Activated CD8-positive, alpha-beta T cell treated with anti-CD3 and anti-CD28 coated beads for 36 hours (primary cell): ENCODE measurements around the gene CSRNP3. TPM values are rescaled to one million over a fixed set of nuclear protein-coding genes. Genes with fewer than 3 reads are reported as not detected.

Experiments used
- ATAC-seq: fragments of 200-7000 bp; cut with Tn5 transposase; one replicate; pipeline ENCODE4 v1.10.0; 2021; ENCODE audit warnings: mild to moderate bottlenecking, moderate library complexity
- CTCF ChIA-PET: fragments of 350-600 bp; sonication (Branson Sonifier 250); formaldehyde crosslinking; loops from one replicate; lab custom pipeline; 2021; ENCODE audit warnings: antibody characterized with exemption; lab: Charles Lee
- POLR2A ChIA-PET: fragments of 350-600 bp; sonication (Branson Sonifier 250); formaldehyde crosslinking; loops from one replicate; lab custom pipeline; 2021; ENCODE audit warnings: antibody characterized with exemption; lab: Charles Lee
- DNase-seq: peaks from one replicate; pipeline ENCODE4 v3.0.0-alpha.2; 2020
- H3K27ac Mint-ChIP-seq: one replicate; pipeline ENCODE4 v1.8.0; 2021; ENCODE audit warnings: mild to moderate bottlenecking, mixed read lengths
- H3K27me3 Mint-ChIP-seq: one replicate; pipeline ENCODE4 v1.8.0; 2021; ENCODE audit warnings: mixed read lengths
- H3K36me3 Mint-ChIP-seq: one replicate; pipeline ENCODE4 v1.8.0; 2021; ENCODE audit warnings: low read depth, mixed read lengths
- H3K4me1 Mint-ChIP-seq: one replicate; pipeline ENCODE4 v1.8.0; 2021; ENCODE audit warnings: low read depth, mixed read lengths
- H3K4me3 Mint-ChIP-seq: one replicate; pipeline ENCODE4 v1.8.0; 2021; ENCODE audit warnings: mild to moderate bottlenecking, moderate library complexity, mixed read lengths
- H3K9me3 Mint-ChIP-seq: one replicate; pipeline ENCODE4 v1.8.0; 2021; ENCODE audit warnings: mixed read lengths
- intact Hi-C: fragments of 100-400 bp; cut with micrococcal nuclease; formaldehyde crosslinking; loops from one replicate; pipeline ENCODE4 v1.10.0; 2022
- total RNA-seq, 2 experiments: library from RNA; stranded (reverse); gene quantifications; one replicate each; pipeline ENCODE4 v1.2.3, GENCODE V29; 2021
- TF ChIP-seq, protein P1 (sequence below): fragments of 200-600 bp; IDR thresholded peaks from one replicate; pipeline ENCODE4 v1.8.0; 2022; ENCODE audit warnings: antibody characterized with exemption, mild to moderate bottlenecking

CSRNP3 gene
- total RNA-seq, 2 experiments from 2014 or later, result not detected

DNA sequence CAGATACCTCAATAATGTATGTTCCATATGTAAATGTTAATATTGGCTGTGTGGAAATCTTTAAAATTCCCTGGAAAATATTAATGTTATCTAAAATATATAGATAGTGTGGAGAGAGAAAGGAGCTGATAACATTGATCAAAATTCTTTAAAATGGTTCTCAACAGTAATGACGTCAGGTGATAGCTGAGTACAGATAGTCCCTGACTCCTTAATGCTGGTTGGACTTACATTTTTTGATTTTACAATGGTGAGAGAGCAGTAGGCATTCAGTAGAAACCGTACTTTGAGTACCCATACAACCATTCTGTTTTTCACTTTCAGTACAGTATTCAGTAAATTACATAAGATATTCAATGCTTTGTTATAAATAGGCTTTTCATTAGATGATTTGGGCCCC is 177.9 kb downstream of the CSRNP3 start:
- DNase-seq (no peak), ATAC-seq (no peak)
- peaks cover 9% of the 10 kb centered on the region for H3K27me3 Mint-ChIP-seq
- intact Hi-C loops, result no loop called here
- TF ChIP-seq, protein P1, sequence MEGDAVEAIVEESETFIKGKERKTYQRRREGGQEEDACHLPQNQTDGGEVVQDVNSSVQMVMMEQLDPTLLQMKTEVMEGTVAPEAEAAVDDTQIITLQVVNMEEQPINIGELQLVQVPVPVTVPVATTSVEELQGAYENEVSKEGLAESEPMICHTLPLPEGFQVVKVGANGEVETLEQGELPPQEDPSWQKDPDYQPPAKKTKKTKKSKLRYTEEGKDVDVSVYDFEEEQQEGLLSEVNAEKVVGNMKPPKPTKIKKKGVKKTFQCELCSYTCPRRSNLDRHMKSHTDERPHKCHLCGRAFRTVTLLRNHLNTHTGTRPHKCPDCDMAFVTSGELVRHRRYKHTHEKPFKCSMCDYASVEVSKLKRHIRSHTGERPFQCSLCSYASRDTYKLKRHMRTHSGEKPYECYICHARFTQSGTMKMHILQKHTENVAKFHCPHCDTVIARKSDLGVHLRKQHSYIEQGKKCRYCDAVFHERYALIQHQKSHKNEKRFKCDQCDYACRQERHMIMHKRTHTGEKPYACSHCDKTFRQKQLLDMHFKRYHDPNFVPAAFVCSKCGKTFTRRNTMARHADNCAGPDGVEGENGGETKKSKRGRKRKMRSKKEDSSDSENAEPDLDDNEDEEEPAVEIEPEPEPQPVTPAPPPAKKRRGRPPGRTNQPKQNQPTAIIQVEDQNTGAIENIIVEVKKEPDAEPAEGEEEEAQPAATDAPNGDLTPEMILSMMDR, result no peak
- no peak overlapping the region for H3K4me3 Mint-ChIP-seq
- H3K27ac Mint-ChIP-seq, result no peak overlapping the region
- ChIA-PET CTCF (no interaction called here), POLR2A (no interaction called here)
- no peaks in the 10 kb centered on the region for H3K4me1 Mint-ChIP-seq
- no peaks in the 10 kb centered on the region for H3K36me3 Mint-ChIP-seq
- H3K9me3 Mint-ChIP-seq, result no peaks in the 10 kb centered on the region

GRCh38 chr2:165648801-165649200 is 179.3 kb downstream of the CSRNP3 start:
- CTCF ChIA-PET, result no interaction called here
- POLR2A ChIA-PET, result no interaction called here
- ATAC-seq, result no peak

GRCh38 chr2:165651233-165651632 is 181.7 kb downstream of the CSRNP3 start:
- no peak for DNase-seq
- ChIA-PET POLR2A (no interaction called here), CTCF (interaction anchor here (1.3 kb wide), 1 partner anchor 13 kb away, joined by 3 read pairs; no protein-coding TSS in a partner anchor)
- no peak overlapping the region for H3K4me3 Mint-ChIP-seq
- peaks cover 10% of the 10 kb centered on the region for H3K27me3 Mint-ChIP-seq
- TF ChIP-seq, protein P1, result no peak
- no peaks in the 10 kb centered on the region for H3K9me3 Mint-ChIP-seq
- H3K4me1 Mint-ChIP-seq, result no peaks in the 10 kb centered on the region
- intact Hi-C loops, result no loop called here
- H3K27ac Mint-ChIP-seq, result no peak overlapping the region
- H3K36me3 Mint-ChIP-seq, result no peaks in the 10 kb centered on the region
- no peak for ATAC-seq

More at GRCh38 chr2:165648801-165649200, 179.3 kb downstream of the CSRNP3 start:
- Mint-ChIP-seq H3K4me1 (no peaks in the 10 kb centered on the region), H3K27me3 (peaks cover 10% of the 10 kb centered on the region), H3K36me3 (no peaks in the 10 kb centered on the region), H3K4me3 (no peak overlapping the region), H3K9me3 (no peaks in the 10 kb centered on the region), H3K27ac (no peak overlapping the region)
- intact Hi-C loops, result no loop called here
- TF ChIP-seq, protein P1, result no peak
- no peak for DNase-seq

DNA sequence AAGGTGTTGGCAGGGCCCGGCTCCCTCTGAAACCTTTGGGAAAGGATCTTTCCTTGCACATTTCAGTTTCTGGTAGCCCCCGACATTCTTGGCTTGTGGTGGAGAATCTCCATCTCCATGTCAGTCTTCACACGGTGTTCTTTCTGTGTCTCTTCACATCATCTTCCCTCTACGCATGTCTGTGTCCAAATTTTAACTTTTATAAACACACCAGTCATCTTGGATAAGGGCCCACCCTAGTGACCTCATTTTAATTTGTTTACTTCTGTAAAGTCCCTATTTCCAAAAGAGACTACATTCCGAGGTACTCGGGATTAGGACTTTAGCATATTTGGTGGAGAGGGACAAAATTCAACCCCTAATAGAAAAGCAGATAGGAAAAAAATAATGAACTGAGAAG is 186.2 kb downstream of the CSRNP3 start:
- Mint-ChIP-seq H3K9me3 (no peaks in the 10 kb centered on the region), H3K36me3 (no peaks in the 10 kb centered on the region), H3K4me3 (no peak overlapping the region), H3K27ac (no peak overlapping the region), H3K4me1 (no peaks in the 10 kb centered on the region), H3K27me3 (peaks cover 4% of the 10 kb centered on the region)
- DNase-seq (no peak), ATAC-seq (no peak)
- CTCF ChIA-PET, result no interaction called here
- intact Hi-C loops, result no loop called here
- POLR2A ChIA-PET, result no interaction called here
- TF ChIP-seq, protein P1, result no peak

DNA sequence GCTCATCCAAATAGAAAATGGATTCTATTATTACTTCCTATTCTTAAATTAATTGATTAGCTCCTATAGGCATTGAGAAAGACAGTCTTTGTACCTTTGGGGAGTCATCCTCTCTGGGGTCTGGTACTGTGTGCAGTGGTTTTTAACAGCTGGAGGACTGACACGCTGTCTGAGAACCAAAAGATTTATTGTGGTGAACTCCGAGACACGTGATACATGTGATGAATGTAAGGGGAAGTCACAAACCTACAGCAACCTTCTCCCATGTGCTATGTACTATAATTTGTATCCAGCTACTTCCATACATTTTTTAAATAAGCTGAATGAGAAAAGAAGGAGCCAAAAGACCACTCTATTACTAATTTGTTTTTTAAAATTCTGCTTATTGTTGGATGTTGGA is 190.9 kb downstream of the CSRNP3 start:
- intact Hi-C loops, result no loop called here
- no peak for ATAC-seq
- ChIA-PET POLR2A (no interaction called here), CTCF (interaction anchor here (1.1 kb wide), 1 partner anchor 8 kb away, joined by 3 read pairs; no protein-coding TSS in a partner anchor)
- Mint-ChIP-seq H3K4me3 (no peak overlapping the region), H3K27ac (no peak overlapping the region), H3K36me3 (no peaks in the 10 kb centered on the region), H3K9me3 (no peaks in the 10 kb centered on the region), H3K4me1 (no peaks in the 10 kb centered on the region), H3K27me3 (peaks cover 5% of the 10 kb centered on the region)
- no peak for DNase-seq
- TF ChIP-seq, protein P1, result no peak
